Fibroblast of the aortic adventitia (primary cell): Measurements from ENCODE around the gene KRTAP5-3. TPM values are rescaled to one million over a fixed set of nuclear protein-coding genes. Genes with fewer than 3 reads are reported as not detected.

Source experiments
- DNase-seq: peaks from one replicate; pipeline ENCODE4 v3.0.0-alpha.2; 2010; ENCODE audit warnings: low read depth
- H3K4me3 ChIP-seq: 2 replicates; pipeline ENCODE4 v1.5.1; 2011; ENCODE audit warnings: low read depth, mild to moderate bottlenecking, control low read depth, low read length, moderate library complexity
- total RNA-seq: library from RNA; depleted of rRNA; stranded (reverse); fragments of >200 nt; gene quantifications from 2 replicates; pipeline ENCODE4 v1.2.3, GENCODE V29; 2012; ENCODE audit warnings: low replicate concordance
- TF ChIP-seq, protein P1 (sequence below): IDR thresholded peaks from 2 replicates; pipeline ENCODE4 v1.5.1; 2011; ENCODE audit warnings: mild to moderate bottlenecking, low read length, control low read depth, inconsistent platforms; ENCODE audit not compliant: insufficient read depth

KRTAP5-3 gene
- total RNA-seq, 1 donor: not detected

DNA sequence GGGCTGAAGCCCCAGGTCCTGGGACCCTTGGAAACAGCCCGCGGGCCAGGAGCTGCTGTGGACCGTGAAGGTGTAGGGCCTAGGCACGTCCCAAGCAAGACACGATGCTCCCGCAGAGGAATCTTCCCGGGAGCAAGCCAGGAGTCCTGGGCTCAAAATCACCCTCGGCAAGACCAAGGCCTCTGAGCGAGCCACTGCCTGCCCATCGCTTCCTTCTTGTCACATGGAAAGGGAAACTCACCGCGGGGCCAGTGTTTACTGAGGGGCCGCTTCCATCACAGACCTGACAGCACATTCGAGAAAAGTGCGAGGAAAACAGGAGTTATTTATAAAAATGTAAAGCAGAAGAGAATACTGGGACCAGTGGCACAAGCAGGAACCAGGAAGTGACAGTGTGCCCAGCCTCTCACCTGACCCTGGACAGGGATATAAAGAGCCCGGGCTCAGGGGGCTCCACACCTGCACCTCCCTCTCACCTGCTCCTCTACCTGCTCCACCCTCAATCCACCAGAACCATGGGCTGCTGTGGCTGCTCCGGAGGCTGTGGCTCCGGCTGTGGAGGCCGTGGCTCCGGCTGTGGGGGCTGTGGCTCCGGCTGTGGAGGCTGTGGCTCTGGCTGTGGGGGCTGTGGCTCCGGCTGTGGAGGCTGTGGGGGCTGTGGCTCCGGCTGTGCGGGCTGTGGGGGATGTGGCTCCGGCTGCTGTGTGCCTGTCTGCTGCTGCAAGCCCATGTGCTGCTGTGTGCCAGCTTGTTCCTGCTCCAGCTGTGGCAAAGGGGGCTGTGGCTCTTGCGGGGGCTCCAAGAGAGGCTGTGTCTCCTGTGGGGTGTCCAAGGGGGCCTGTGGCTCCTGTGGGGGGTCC, 21.3 kb upstream of the KRTAP5-3 start, which contains the start of gene KRTAP5-5:
Gene KRTAP5-5, plus strand, starts transcription at position 450 of the 860 bp plus-strand sequence. Its CDS starts 66 bp downstream, at position 516.
- no peak within 1 kb of the TSS for H3K4me3 ChIP-seq
- no peak for DNase-seq
- TF ChIP-seq, protein P1, sequence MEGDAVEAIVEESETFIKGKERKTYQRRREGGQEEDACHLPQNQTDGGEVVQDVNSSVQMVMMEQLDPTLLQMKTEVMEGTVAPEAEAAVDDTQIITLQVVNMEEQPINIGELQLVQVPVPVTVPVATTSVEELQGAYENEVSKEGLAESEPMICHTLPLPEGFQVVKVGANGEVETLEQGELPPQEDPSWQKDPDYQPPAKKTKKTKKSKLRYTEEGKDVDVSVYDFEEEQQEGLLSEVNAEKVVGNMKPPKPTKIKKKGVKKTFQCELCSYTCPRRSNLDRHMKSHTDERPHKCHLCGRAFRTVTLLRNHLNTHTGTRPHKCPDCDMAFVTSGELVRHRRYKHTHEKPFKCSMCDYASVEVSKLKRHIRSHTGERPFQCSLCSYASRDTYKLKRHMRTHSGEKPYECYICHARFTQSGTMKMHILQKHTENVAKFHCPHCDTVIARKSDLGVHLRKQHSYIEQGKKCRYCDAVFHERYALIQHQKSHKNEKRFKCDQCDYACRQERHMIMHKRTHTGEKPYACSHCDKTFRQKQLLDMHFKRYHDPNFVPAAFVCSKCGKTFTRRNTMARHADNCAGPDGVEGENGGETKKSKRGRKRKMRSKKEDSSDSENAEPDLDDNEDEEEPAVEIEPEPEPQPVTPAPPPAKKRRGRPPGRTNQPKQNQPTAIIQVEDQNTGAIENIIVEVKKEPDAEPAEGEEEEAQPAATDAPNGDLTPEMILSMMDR: no peak

DNA sequence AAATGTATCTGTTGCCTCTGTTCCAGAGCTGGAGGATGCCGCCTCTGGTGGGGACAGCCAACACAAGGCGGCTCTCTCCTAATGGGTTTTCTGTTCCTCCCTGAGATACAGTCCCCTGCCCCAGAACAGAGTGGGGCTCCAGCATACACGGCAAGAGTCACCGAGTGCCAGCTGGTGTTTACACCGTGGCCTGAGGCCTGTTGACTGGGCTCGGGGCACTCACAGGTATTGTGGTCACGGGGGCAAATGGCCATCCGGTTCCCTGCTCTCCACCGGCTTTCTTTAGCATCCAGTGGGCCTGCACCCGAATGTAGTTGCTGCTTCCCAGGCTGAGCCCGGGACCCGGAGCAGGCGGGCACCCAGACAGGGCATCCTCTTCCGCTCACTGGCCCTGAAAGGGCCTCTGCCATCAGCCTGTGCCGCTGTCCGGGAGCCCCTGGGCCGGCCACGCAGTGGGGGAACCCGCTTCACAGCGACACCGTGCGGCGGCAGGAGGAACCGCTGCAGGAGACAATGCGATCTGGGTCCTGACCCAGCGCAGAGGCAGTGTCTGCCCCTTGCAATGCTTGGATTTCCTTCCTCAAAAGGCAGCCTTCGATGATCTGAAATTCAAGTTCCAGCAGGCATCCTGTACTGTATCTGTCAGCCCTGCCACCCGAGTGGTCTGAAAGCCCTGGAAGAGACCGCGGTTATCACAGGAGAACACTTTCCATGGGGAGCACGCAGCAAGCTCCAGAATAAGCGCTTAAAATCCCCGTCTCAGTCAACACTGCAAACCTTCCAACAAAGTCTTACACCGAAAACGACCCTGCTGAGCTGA, 20.5 kb upstream of the KRTAP5-3 start:
- DNase-seq: peak; percentile 10
- TF ChIP-seq, protein P1: peak; percentile 88
- H3K4me3 ChIP-seq: no peak overlapping the region

DNA sequence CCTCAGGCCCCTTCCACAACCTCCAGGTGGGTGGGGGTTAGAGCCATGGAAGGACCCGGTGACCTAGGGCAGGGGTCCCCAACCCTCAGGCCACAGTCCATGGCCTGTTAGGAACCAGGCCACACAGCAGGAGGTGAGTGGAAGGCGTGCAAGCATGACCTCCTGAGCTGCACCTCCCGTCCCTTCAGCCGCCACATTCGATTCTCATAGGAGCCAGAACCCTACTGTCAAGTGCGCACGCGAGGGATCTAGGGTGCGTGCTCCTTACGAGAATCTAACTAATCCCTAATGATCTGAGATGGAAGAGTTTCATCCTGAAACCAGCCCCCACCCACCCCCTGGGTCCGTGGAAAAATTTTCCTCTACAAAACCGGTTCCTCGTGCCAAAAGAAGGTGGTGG, 17.3 kb upstream of the KRTAP5-3 start:
- H3K4me3 ChIP-seq: no peak overlapping the region
- no peak for DNase-seq
- TF ChIP-seq, protein P1: no peak

DNA sequence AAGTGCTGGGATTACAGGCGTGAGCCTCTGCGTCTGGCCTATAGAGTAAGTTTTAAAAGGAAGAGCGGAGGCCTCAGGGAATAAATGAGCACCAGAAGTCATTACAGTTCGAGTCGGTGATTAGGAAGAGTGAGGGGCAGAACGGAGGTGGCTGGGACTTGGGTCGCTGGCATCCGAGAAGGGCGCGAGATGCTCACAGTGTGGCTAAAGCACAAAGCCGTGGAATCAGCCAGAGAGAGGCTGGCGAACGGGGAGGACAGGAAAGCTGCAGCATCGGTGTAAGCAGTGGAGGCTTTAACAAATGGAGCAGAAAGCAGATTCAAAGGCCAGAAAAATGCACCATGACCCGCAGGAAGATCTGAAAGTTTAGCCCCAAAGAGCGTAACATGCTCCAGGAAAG, 16.4 kb upstream of the KRTAP5-3 start:
- no peak overlapping the region for H3K4me3 ChIP-seq
- TF ChIP-seq, protein P1: no peak
- no peak for DNase-seq

DNA sequence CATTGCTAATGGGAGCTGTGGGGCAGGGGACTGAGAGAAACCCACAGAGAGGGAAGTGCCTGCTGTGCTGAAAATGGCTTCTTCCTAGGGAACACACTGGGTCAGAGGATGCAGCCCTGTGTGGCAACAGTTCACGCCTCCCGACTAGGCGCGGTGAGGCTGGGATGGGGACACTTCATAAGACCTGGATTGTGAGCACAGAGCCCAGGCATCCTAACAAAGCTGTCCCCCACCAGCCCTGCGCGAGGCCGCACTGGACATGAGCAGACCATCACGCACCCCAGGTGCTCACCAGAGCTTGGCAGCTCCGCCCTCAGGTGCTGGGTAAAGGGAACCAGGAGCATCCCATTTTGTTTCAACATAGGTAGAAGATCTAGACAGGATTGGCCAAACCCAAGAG, 15.5 kb upstream of the KRTAP5-3 start:
- no peak for DNase-seq
- no peak overlapping the region for H3K4me3 ChIP-seq
- TF ChIP-seq, protein P1: no peak

DNA sequence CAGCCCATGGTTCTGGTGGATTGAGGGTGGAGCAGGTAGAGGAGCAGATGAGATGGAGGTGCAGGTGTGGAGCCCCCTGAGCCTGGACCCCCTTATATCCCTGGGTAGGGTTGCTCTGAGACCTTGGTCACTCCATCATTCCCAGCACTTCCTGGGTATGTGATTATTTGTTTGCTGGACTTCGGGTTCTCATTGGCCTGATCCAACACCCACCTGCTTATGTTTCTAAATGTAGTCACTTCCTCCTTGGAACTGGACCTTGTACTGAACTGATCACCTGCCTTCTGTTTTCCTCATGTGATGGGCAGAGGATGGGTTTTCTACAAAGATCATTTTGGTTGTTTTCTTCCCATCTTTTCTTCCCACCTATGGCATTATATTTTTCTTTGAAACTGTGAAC, 13.8 kb upstream of the KRTAP5-3 start, which contains the start of gene KRTAP5-4:
Gene KRTAP5-4, minus strand, starts transcription at position 53 of the 400 bp plus-strand sequence. Its CDS starts 45 bp downstream, at position 8.
- no peak within 1 kb of the TSS for H3K4me3 ChIP-seq
- TF ChIP-seq, protein P1: no peak
- no peak for DNase-seq
